Mesenchymal stem cell (in vitro differentiated cells and primary cell): ENCODE data around the gene UBE2E1.

Source experiments
- DNase-seq: peaks from one replicate; pipeline ENCODE4 v3.0.0-alpha.2; 2013
- H2AFZ ChIP-seq: one replicate; pipeline ENCODE4 v1.6.1; 2013; ENCODE audit warnings: low read depth, mild to moderate bottlenecking, control low read depth, inconsistent platforms, low read length, moderate library complexity
- H2AK5ac ChIP-seq: 2 replicates; pipeline ENCODE4 v1.6.1; 2013; ENCODE audit warnings: low read length, moderate library complexity, mild to moderate bottlenecking, inconsistent platforms; ENCODE audit not compliant: severe bottlenecking
- H2BK120ac ChIP-seq: one replicate; pipeline ENCODE4 v1.6.1; 2013; ENCODE audit warnings: low read depth, mild to moderate bottlenecking, inconsistent platforms, low read length, moderate library complexity
- H2BK12ac ChIP-seq, 2 experiments: one replicate each; pipeline ENCODE4 v1.6.1; 2013; ENCODE audit warnings: inconsistent platforms in 2 of 2, low read length in 2 of 2, mild to moderate bottlenecking in 2 of 2, moderate library complexity in 2 of 2, control low read depth in 1 of 2
- H2BK15ac ChIP-seq: one replicate; pipeline ENCODE4 v1.6.1; 2013; ENCODE audit warnings: mild to moderate bottlenecking, low read depth, inconsistent platforms; ENCODE audit not compliant: poor library complexity, severe bottlenecking
- H2BK5ac ChIP-seq: 2 replicates; pipeline ENCODE4 v1.6.1; 2013; ENCODE audit warnings: low read depth, mild to moderate bottlenecking, low read length, control low read depth, inconsistent platforms; ENCODE audit not compliant: poor library complexity, severe bottlenecking
- H3K14ac ChIP-seq, 2 experiments: one replicate each; pipeline ENCODE4 v1.6.1; 2013; ENCODE audit warnings: inconsistent platforms in 2 of 2, low read length in 2 of 2, control low read depth in 1 of 2, mild to moderate bottlenecking in 1 of 2, moderate library complexity in 1 of 2
- H3K18ac ChIP-seq, 2 experiments: one replicate each; pipeline ENCODE4 v1.6.1; 2013; ENCODE audit warnings: inconsistent platforms in 2 of 2, low read length in 2 of 2, control low read depth in 1 of 2, low read depth in 1 of 2, mild to moderate bottlenecking in 1 of 2
- H3K23ac ChIP-seq, 2 experiments: one replicate each; pipeline ENCODE4 v1.6.1; 2013; ENCODE audit warnings: inconsistent platforms in 2 of 2, low read length in 2 of 2, mild to moderate bottlenecking in 2 of 2, moderate library complexity in 2 of 2, control low read depth in 1 of 2
- H3K27ac ChIP-seq: 2 replicates; pipeline ENCODE4 v1.5.1; 2013; ENCODE audit warnings: mild to moderate bottlenecking, moderate library complexity, low read length, control low read depth, inconsistent platforms; ENCODE audit not compliant: poor library complexity, severe bottlenecking
- H3K27me3 ChIP-seq, 2 experiments: 2 replicates each; pipeline versions ENCODE4 v1.6.1 to v1.7.0; 2013; ENCODE audit warnings: low read length in 2 of 2, mild to moderate bottlenecking in 2 of 2, moderate library complexity in 2 of 2, control low read depth in 1 of 2, inconsistent platforms in 1 of 2; ENCODE audit not compliant: control insufficient read depth in 1 of 2, insufficient read depth in 1 of 2
- H3K36me3 ChIP-seq, 2 experiments: 2 replicates each; pipeline versions ENCODE4 v1.6.1 to v1.7.0; 2013; ENCODE audit warnings: low read length in 2 of 2, control low read depth in 1 of 2, inconsistent platforms in 1 of 2, low read depth in 1 of 2, mild to moderate bottlenecking in 1 of 2; ENCODE audit not compliant: insufficient read depth in 2 of 2, control insufficient read depth in 1 of 2
- H3K4ac ChIP-seq, 2 experiments: one replicate each; pipeline ENCODE4 v1.6.1; 2013; ENCODE audit warnings: inconsistent platforms in 2 of 2, low read length in 2 of 2, mild to moderate bottlenecking in 2 of 2, moderate library complexity in 2 of 2, control low read depth in 1 of 2, low read depth in 1 of 2
- H3K4me1 ChIP-seq: 2 replicates; pipeline ENCODE4 v1.6.1; 2013; ENCODE audit warnings: low read depth, low read length, control low read depth; ENCODE audit not compliant: control insufficient read depth, insufficient read depth
- H3K4me2 ChIP-seq: 2 replicates; pipeline ENCODE4 v1.6.1; 2013; ENCODE audit warnings: low read length, mild to moderate bottlenecking, inconsistent platforms; ENCODE audit not compliant: poor library complexity, severe bottlenecking
- H3K4me3 ChIP-seq, 2 experiments: 2 replicates each; pipeline versions ENCODE4 v1.5.1 to v1.7.0; 2013; ENCODE audit warnings: low read length in 2 of 2, mild to moderate bottlenecking in 2 of 2, control low read depth in 1 of 2, low read depth in 1 of 2; ENCODE audit not compliant: insufficient read depth in 1 of 2
- H3K79me1 ChIP-seq: replicated peaks from 2 replicates; pipeline ENCODE4 v1.6.1; 2013; ENCODE audit warnings: mild to moderate bottlenecking, control low read depth, low read length, inconsistent platforms; ENCODE audit not compliant: poor library complexity, severe bottlenecking
- H3K9ac ChIP-seq: 2 replicates; pipeline ENCODE4 v1.7.0; 2013; ENCODE audit warnings: mild to moderate bottlenecking, low read length, moderate library complexity
- H3K9me3 ChIP-seq: 2 replicates; pipeline ENCODE4 v1.7.0; 2013; ENCODE audit warnings: mild to moderate bottlenecking, low read length; ENCODE audit not compliant: control insufficient read depth
- H4K8ac ChIP-seq: one replicate; pipeline ENCODE4 v1.6.1; 2013; ENCODE audit warnings: inconsistent platforms, mild to moderate bottlenecking, low read length, moderate library complexity
- H4K91ac ChIP-seq: one replicate; pipeline ENCODE4 v1.6.1; 2013; ENCODE audit warnings: mild to moderate bottlenecking, low read length, inconsistent platforms
- WGBS: methylation state at CpG from one replicate; pipeline ENCODE4 v1.1.7; 2013; ENCODE audit warnings: mixed read lengths; 5-methylcytosine and 5-hydroxymethylcytosine counted together

Gene UBE2E1

GRCh38 chr3:23795096-23795495 is 10.7 kb upstream of the UBE2E1 start:
- no peaks in the 10 kb centered on the region for H3K27me3 ChIP-seq
- no peaks in the 10 kb centered on the region for H3K36me3 ChIP-seq
- H3K14ac ChIP-seq: no peak overlapping the region
- H3K4ac ChIP-seq: no peak overlapping the region
- H3K4me1 ChIP-seq: no peaks in the 10 kb centered on the region
- no peak overlapping the region for H3K27ac ChIP-seq
- H3K23ac ChIP-seq: no peak overlapping the region
- H2BK120ac ChIP-seq: no peak overlapping the region
- H3K18ac ChIP-seq: no peak overlapping the region
- DNase-seq: no peak
- H2AFZ ChIP-seq: no peak overlapping the region
- H2AK5ac ChIP-seq: no peak overlapping the region
- H2BK5ac ChIP-seq: no peak overlapping the region
- H2BK15ac ChIP-seq: no peak overlapping the region
- H3K9me3 ChIP-seq: no peaks in the 10 kb centered on the region
- no peak overlapping the region for H4K8ac ChIP-seq
- no peak overlapping the region for H3K4me3 ChIP-seq
- no peak overlapping the region for H3K9ac ChIP-seq
- H3K79me1 ChIP-seq: no peaks in the 10 kb centered on the region
- no peak overlapping the region for H2BK12ac ChIP-seq
- H4K91ac ChIP-seq: no peak overlapping the region
- H3K4me2 ChIP-seq: no peak overlapping the region

GRCh38 chr3:23796518-23796917 is 9.2 kb upstream of the UBE2E1 start:
- no peak overlapping the region for H2AK5ac ChIP-seq
- no peak overlapping the region for H4K91ac ChIP-seq
- no peaks in the 10 kb centered on the region for H3K27me3 ChIP-seq
- H3K9me3 ChIP-seq: no peaks in the 10 kb centered on the region
- no peak for DNase-seq
- H3K23ac ChIP-seq: no peak overlapping the region
- H2BK5ac ChIP-seq: no peak overlapping the region
- H3K79me1 ChIP-seq: no peaks in the 10 kb centered on the region
- 89% methylated on average over 2 of the region's 2 CpGs for WGBS
- no peak overlapping the region for H3K18ac ChIP-seq
- no peak overlapping the region for H3K14ac ChIP-seq
- H3K4me3 ChIP-seq: no peak overlapping the region
- no peak overlapping the region for H3K27ac ChIP-seq
- H2BK120ac ChIP-seq: no peak overlapping the region
- H4K8ac ChIP-seq: no peak overlapping the region
- no peak overlapping the region for H3K4me2 ChIP-seq
- H2BK12ac ChIP-seq: no peak overlapping the region
- H3K9ac ChIP-seq: no peak overlapping the region
- no peaks in the 10 kb centered on the region for H3K4me1 ChIP-seq
- H2AFZ ChIP-seq: no peak overlapping the region
- H2BK15ac ChIP-seq: no peak overlapping the region
- H3K4ac ChIP-seq: no peak overlapping the region
- no peaks in the 10 kb centered on the region for H3K36me3 ChIP-seq

GRCh38 chr3:23797491-23797890 is 8.3 kb upstream of the UBE2E1 start:
- Histone ChIP-seq H3K27ac (no peak overlapping the region), H3K9me3 (no peaks in the 10 kb centered on the region), H3K79me1 (no peaks in the 10 kb centered on the region), H3K4me3 (no peak overlapping the region), H2AK5ac (no peak overlapping the region), H3K14ac (no peak overlapping the region), H2BK15ac (no peak overlapping the region), H4K8ac (no peak overlapping the region), H4K91ac (no peak overlapping the region), H2BK12ac (no peak overlapping the region), H3K4ac (no peak overlapping the region), H3K4me1 (no peaks in the 10 kb centered on the region), H2AFZ (no peak overlapping the region), H3K4me2 (no peak overlapping the region), H3K9ac (no peak overlapping the region), H3K23ac (no peak overlapping the region), H3K27me3 (no peaks in the 10 kb centered on the region), H3K36me3 (no peaks in the 10 kb centered on the region), H2BK120ac (no peak overlapping the region), H2BK5ac (no peak overlapping the region), H3K18ac (no peak overlapping the region)
- WGBS: 96% methylated on average over 2 of the region's 4 CpGs
- DNase-seq: no peak

- no peaks in the 10 kb centered on the region for H3K36me3 ChIP-seq
Measured at GRCh38 chr3:23798456-23798855, 7.3 kb upstream of the UBE2E1 start.

More at GRCh38 chr3:23798456-23798855, 7.3 kb upstream of the UBE2E1 start:
- H3K14ac ChIP-seq: no peak overlapping the region
- H2BK15ac ChIP-seq: no peak overlapping the region
- no peak overlapping the region for H3K23ac ChIP-seq
- no peaks in the 10 kb centered on the region for H3K27me3 ChIP-seq
- H3K27ac ChIP-seq: no peak overlapping the region
- no peak overlapping the region for H2BK12ac ChIP-seq
- no peak overlapping the region for H2AK5ac ChIP-seq
- H3K18ac ChIP-seq: no peak overlapping the region
- no peak overlapping the region for H3K4me2 ChIP-seq
- no peak overlapping the region for H3K9ac ChIP-seq
- DNase-seq: no peak
- no peaks in the 10 kb centered on the region for H3K79me1 ChIP-seq
- no peaks in the 10 kb centered on the region for H3K4me1 ChIP-seq
- 92% methylated on average over 2 of the region's 5 CpGs for WGBS
- no peak overlapping the region for H2BK120ac ChIP-seq
- no peak overlapping the region for H3K4ac ChIP-seq
- H4K91ac ChIP-seq: no peak overlapping the region
- H2BK5ac ChIP-seq: no peak overlapping the region
- no peak overlapping the region for H4K8ac ChIP-seq
- no peak overlapping the region for H3K4me3 ChIP-seq
- no peak overlapping the region for H2AFZ ChIP-seq
- H3K9me3 ChIP-seq: no peaks in the 10 kb centered on the region
